GM19463 (cell line): ENCODE data around the gene DTHD1.

Experiments used
- ATAC-seq: cut with Tn5 transposase; IDR thresholded peaks from one replicate; pipeline ENCODE4 v1.9.1; 2021; ENCODE audit warnings: mild to moderate bottlenecking, moderate library complexity; ENCODE audit not compliant: unreplicated experiment

DTHD1 gene

GRCh38 chr4:36312511-36312910, 31.1 kb downstream of the DTHD1 start:
- ATAC-seq: no peak

GRCh38 chr4:36313301-36313700, 31.9 kb downstream of the DTHD1 start:
- no peak for ATAC-seq

- no peak for ATAC-seq
These were observed 32.3 kb downstream of the DTHD1 start for GRCh38 chr4:36313703-36314102.

GRCh38 chr4:36316607-36317006, 35.2 kb downstream of the DTHD1 start:
- no peak for ATAC-seq

- no peak for ATAC-seq
These were observed 36.3 kb downstream of the DTHD1 start for GRCh38 chr4:36317721-36318120.

- peak; percentile 29 for ATAC-seq
These were observed 38.9 kb downstream of the DTHD1 start for GRCh38 chr4:36320117-36320896.

- no peak for ATAC-seq
These were observed 39.8 kb downstream of the DTHD1 start for GRCh38 chr4:36321176-36321575.

- ATAC-seq: peak; percentile 26
These were observed 41.5 kb downstream of the DTHD1 start for GRCh38 chr4:36322921-36323354.

GRCh38 chr4:36323816-36324419, 42.5 kb downstream of the DTHD1 start:
- ATAC-seq: no peak

GRCh38 chr4:36324808-36325207, 43.4 kb downstream of the DTHD1 start:
- no peak for ATAC-seq

- peak; percentile 76 for ATAC-seq
These were observed 44.1 kb downstream of the DTHD1 start for GRCh38 chr4:36325499-36325898.

GRCh38 chr4:36325926-36326325, 44.5 kb downstream of the DTHD1 start:
- no peak for ATAC-seq

GRCh38 chr4:36326476-36327029, 45.1 kb downstream of the DTHD1 start:
- no peak for ATAC-seq

- ATAC-seq: no peak
These were observed 46.0 kb downstream of the DTHD1 start for GRCh38 chr4:36327400-36327799.

GRCh38 chr4:36328130-36328529, 46.7 kb downstream of the DTHD1 start:
- no peak for ATAC-seq

- ATAC-seq: no peak
These were observed 47.8 kb downstream of the DTHD1 start for GRCh38 chr4:36329228-36329627.

- ATAC-seq: no peak
These were observed 49.4 kb downstream of the DTHD1 start for GRCh38 chr4:36330796-36331195.

GRCh38 chr4:36332023-36332781, 50.8 kb downstream of the DTHD1 start:
- ATAC-seq: peak; percentile 80

- peak; percentile 89 for ATAC-seq
These were observed 51.3 kb downstream of the DTHD1 start for GRCh38 chr4:36332782-36333131.

- no peak for ATAC-seq
These were observed 52.0 kb downstream of the DTHD1 start for GRCh38 chr4:36333303-36333877.

- ATAC-seq: no peak
These were observed 56.3 kb downstream of the DTHD1 start for GRCh38 chr4:36337665-36338185.
